ENCODE data around the gene THYN1. TPM values are rescaled to one million over a fixed set of nuclear protein-coding genes. Genes with fewer than 3 reads are reported as not detected.

THYN1 gene
- total RNA-seq, 1 donor from 2014 or later = 89.4 TPM

DNA sequence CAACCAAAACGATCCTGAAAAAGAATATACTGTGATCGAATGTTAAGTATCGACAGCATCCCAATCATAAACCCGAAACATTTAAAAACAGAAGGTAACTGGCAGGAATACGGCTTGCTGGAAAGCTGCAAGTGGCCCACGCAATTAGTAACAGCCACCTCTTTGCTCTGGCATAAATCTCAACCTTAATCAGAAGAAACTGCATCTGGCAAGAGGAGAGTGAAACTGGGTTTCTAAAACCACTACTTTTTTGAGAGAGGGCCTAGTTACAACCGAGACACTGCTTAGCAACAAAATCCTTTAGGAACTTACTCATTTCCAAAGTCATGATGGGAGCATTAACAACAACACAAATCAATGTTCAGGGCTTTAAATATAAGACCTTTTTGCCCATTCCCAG, 37.3 kb downstream of the THYN1 start:
- no peak for DNase-seq (ENCODE audit: low read depth)
- TF ChIP-seq, protein P1, sequence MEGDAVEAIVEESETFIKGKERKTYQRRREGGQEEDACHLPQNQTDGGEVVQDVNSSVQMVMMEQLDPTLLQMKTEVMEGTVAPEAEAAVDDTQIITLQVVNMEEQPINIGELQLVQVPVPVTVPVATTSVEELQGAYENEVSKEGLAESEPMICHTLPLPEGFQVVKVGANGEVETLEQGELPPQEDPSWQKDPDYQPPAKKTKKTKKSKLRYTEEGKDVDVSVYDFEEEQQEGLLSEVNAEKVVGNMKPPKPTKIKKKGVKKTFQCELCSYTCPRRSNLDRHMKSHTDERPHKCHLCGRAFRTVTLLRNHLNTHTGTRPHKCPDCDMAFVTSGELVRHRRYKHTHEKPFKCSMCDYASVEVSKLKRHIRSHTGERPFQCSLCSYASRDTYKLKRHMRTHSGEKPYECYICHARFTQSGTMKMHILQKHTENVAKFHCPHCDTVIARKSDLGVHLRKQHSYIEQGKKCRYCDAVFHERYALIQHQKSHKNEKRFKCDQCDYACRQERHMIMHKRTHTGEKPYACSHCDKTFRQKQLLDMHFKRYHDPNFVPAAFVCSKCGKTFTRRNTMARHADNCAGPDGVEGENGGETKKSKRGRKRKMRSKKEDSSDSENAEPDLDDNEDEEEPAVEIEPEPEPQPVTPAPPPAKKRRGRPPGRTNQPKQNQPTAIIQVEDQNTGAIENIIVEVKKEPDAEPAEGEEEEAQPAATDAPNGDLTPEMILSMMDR (IDR thresholded peaks at IDR 0.05; ENCODE audit: insufficient read depth, low read length, poor library complexity, severe bottlenecking) = no peak
- Histone ChIP-seq H3K4me3 (ENCODE audit: low read depth, low read length) (no peak overlapping the region), H3K36me3 (ENCODE audit: control insufficient read depth, insufficient read depth, low read length) (no peaks in the 10 kb centered on the region), H3K27me3 (ENCODE audit: control insufficient read depth, insufficient read depth, low read length) (no peaks in the 10 kb centered on the region)

GRCh38 chr11:134207538-134208239, 45.5 kb downstream of the THYN1 start:
- TF ChIP-seq, protein P1 (IDR thresholded peaks at IDR 0.05; ENCODE audit: insufficient read depth, low read length, poor library complexity, severe bottlenecking) = peak; percentile 65
- Histone ChIP-seq H3K4me3 (ENCODE audit: low read depth, low read length) (no peak overlapping the region), H3K36me3 (ENCODE audit: control insufficient read depth, insufficient read depth, low read length) (peaks cover 1% of the 10 kb centered on the region), H3K27me3 (ENCODE audit: control insufficient read depth, insufficient read depth, low read length) (no peaks in the 10 kb centered on the region)
- DNase-seq (ENCODE audit: low read depth) = no peak

GRCh38 chr11:134206185-134206584, 47.0 kb downstream of the THYN1 start:
- H3K36me3 ChIP-seq (ENCODE audit: control insufficient read depth, insufficient read depth, low read length) = peaks cover 1% of the 10 kb centered on the region
- no peaks in the 10 kb centered on the region for H3K27me3 ChIP-seq (ENCODE audit: control insufficient read depth, insufficient read depth, low read length)

DNA sequence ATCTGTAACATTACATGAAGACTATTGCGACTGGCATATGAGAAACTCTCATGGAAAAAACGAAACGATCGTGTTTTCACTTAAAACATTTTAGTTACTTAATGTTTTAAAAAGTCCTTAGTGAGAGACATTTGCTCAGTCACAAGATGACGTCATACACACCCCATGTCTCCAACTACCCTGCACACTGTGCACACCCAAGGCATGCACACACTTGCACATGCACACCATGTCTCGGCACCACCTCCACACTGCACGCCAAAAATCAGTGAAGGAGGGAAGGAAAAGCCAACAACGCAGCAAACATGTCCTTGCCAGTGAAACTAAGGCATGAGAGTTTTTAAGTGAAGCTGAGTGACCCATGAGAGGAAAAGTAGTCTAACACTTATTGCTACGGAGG, 47.4 kb downstream of the THYN1 start:
- Histone ChIP-seq H3K4me3 (ENCODE audit: low read depth, low read length) (no peak overlapping the region), H3K36me3 (ENCODE audit: control insufficient read depth, insufficient read depth, low read length) (peaks cover 1% of the 10 kb centered on the region), H3K27me3 (ENCODE audit: control insufficient read depth, insufficient read depth, low read length) (no peaks in the 10 kb centered on the region)
- TF ChIP-seq, protein P1 (IDR thresholded peaks at IDR 0.05; ENCODE audit: insufficient read depth, low read length, poor library complexity, severe bottlenecking) = no peak
- DNase-seq (ENCODE audit: low read depth) = no peak

More at GRCh38 chr11:134206185-134206584, 47.0 kb downstream of the THYN1 start:
- H3K4me3 ChIP-seq (ENCODE audit: low read depth, low read length) = no peak overlapping the region
- TF ChIP-seq, protein P1 (IDR thresholded peaks at IDR 0.05; ENCODE audit: insufficient read depth, low read length, poor library complexity, severe bottlenecking) = no peak
- no peak for DNase-seq (ENCODE audit: low read depth)

GRCh38 chr11:134202661-134203060, 50.5 kb downstream of the THYN1 start:
- no peak overlapping the region for H3K4me3 ChIP-seq (ENCODE audit: low read depth, low read length)
- TF ChIP-seq, protein P1 (IDR thresholded peaks at IDR 0.05; ENCODE audit: insufficient read depth, low read length, poor library complexity, severe bottlenecking) = no peak
- no peaks in the 10 kb centered on the region for H3K27me3 ChIP-seq (ENCODE audit: control insufficient read depth, insufficient read depth, low read length)
- DNase-seq (ENCODE audit: low read depth) = no peak
- peaks cover 1% of the 10 kb centered on the region for H3K36me3 ChIP-seq (ENCODE audit: control insufficient read depth, insufficient read depth, low read length)

- Histone ChIP-seq H3K4me3 (ENCODE audit: low read depth, low read length) (no peak overlapping the region), H3K36me3 (ENCODE audit: control insufficient read depth, insufficient read depth, low read length) (no peaks in the 10 kb centered on the region), H3K27me3 (ENCODE audit: control insufficient read depth, insufficient read depth, low read length) (no peaks in the 10 kb centered on the region)
- TF ChIP-seq, protein P1 (IDR thresholded peaks at IDR 0.05; ENCODE audit: insufficient read depth, low read length, poor library complexity, severe bottlenecking) = no peak
- DNase-seq (ENCODE audit: low read depth) = no peak
Observed at GRCh38 chr11:134200688-134201087, 52.5 kb downstream of the THYN1 start.
